Keratinocyte (primary cell): ENCODE results near the gene SLC31A2. TPM values are rescaled to one million over a fixed set of nuclear protein-coding genes. Genes with fewer than 3 reads are reported as not detected.

Source experiments
- DNase-seq: peaks from one replicate; pipeline ENCODE4 v3.0.0-alpha.2; 2011; ENCODE audit warnings: low read depth, missing footprints, low spot score
- FAIRE-seq: peaks from 2 replicates; lab custom pipeline; 2011; peaks lifted over from hg19 to GRCh38; lab: Jason Lieb, UNC
- H2AFZ ChIP-seq: 2 replicates; pipeline ENCODE4 v1.6.0; 2012; ENCODE audit warnings: low read length, control low read depth, inconsistent platforms; ENCODE audit not compliant: control insufficient read depth
- H3K27ac ChIP-seq: 2 replicates; pipeline ENCODE4 v1.5.1; 2011; ENCODE audit warnings: low read length; ENCODE audit not compliant: control insufficient read depth, insufficient read depth
- H3K27me3 ChIP-seq: 3 replicates; pipeline ENCODE4 v1.6.0; 2011; ENCODE audit warnings: low read length; ENCODE audit not compliant: control insufficient read depth, insufficient read depth; ENCODE audit errors: extremely low read depth
- H3K36me3 ChIP-seq, 2 experiments: 2 replicates in 1 of 2; 3 replicates in 1 of 2; pipeline ENCODE4 v1.5.1; 2011; ENCODE audit warnings: low read length in 2 of 2, mild to moderate bottlenecking in 1 of 2; ENCODE audit not compliant: control insufficient read depth in 2 of 2, insufficient read depth in 2 of 2; ENCODE audit errors: extremely low read depth in 1 of 2
- H3K4me1 ChIP-seq: 3 replicates; pipeline ENCODE4 v1.5.1; 2011; ENCODE audit warnings: low read length; ENCODE audit not compliant: control insufficient read depth, insufficient read depth; ENCODE audit errors: extremely low read depth
- H3K4me2 ChIP-seq: 3 replicates; pipeline ENCODE4 v1.6.0; 2011; ENCODE audit warnings: low read depth, low read length; ENCODE audit not compliant: control insufficient read depth, insufficient read depth; ENCODE audit errors: extremely low read depth
- H3K4me3 ChIP-seq, 3 experiments: fragments of 200-600 bp in 1 of 3; sonication (generic) in 1 of 3; 2 replicates in 2 of 3; 3 replicates in 1 of 3; pipeline ENCODE4 v1.5.1; 2011 to 2016; ENCODE audit warnings: low read length in 3 of 3, mild to moderate bottlenecking in 3 of 3, control low read depth in 2 of 3, inconsistent platforms in 1 of 3, low read depth in 1 of 3, mixed read lengths in 1 of 3, mixed run types in 1 of 3, moderate library complexity in 1 of 3; ENCODE audit not compliant: control insufficient read depth in 2 of 3, insufficient read depth in 2 of 3; ENCODE audit errors: extremely low read depth in 1 of 3
- H3K79me2 ChIP-seq: 2 replicates; pipeline ENCODE4 v1.6.0; 2012; ENCODE audit warnings: low read length; ENCODE audit not compliant: control insufficient read depth, insufficient read depth
- H3K9ac ChIP-seq: 3 replicates; pipeline ENCODE4 v1.6.0; 2011; ENCODE audit warnings: low read length; ENCODE audit not compliant: control insufficient read depth, insufficient read depth; ENCODE audit errors: extremely low read depth
- H3K9me1 ChIP-seq: 3 replicates; pipeline ENCODE4 v1.6.0; 2011; ENCODE audit warnings: low read length; ENCODE audit not compliant: control insufficient read depth, insufficient read depth; ENCODE audit errors: extremely low read depth
- H3K9me3 ChIP-seq: 2 replicates; pipeline ENCODE4 v1.5.1; 2012; ENCODE audit warnings: low read depth, low read length; ENCODE audit not compliant: control insufficient read depth
- H4K20me1 ChIP-seq: 3 replicates; pipeline ENCODE4 v1.6.0; 2011; ENCODE audit warnings: low read length; ENCODE audit not compliant: control insufficient read depth, insufficient read depth; ENCODE audit errors: extremely low read depth
- EZH2 ChIP-seq: IDR thresholded peaks from one replicate; pipeline ENCODE4 v1.6.1; 2012; ENCODE audit warnings: inconsistent platforms, mild to moderate bottlenecking, low read length, moderate library complexity
- dilution Hi-C: fragments of 300-500 bp; cut with MboI; formaldehyde crosslinking; loops from one replicate; pipeline ENCODE4 v1.7.0; 2020; ENCODE audit warnings: low sequenced_read_pairs; ENCODE audit not compliant: extremely low pct_ligation_motif_present
- polyA plus RNA-seq, 5 experiments: library from polyadenylated mRNA; depleted of rRNA in 3 of 5; stranded (reverse) in 3 of 5; stranded (forward) in 1 of 5; unstranded in 1 of 5; fragments of >200 nt; gene quantifications; 1 replicate in 1 of 5; 2 replicates in 3 of 5; 3 replicates in 1 of 5; pipeline versions ENCODE4 v1.2.1 to v1.2.3, GENCODE V29; 2011 to 2012; ENCODE audit warnings: missing spikeins in 2 of 5, low read depth in 1 of 5, low replicate concordance in 1 of 5
- TF ChIP-seq, protein P1 (sequence below), 3 experiments: IDR thresholded peaks in 1 of 3; conservative IDR thresholded peaks in 1 of 3; optimal IDR thresholded peaks in 1 of 3; 2 replicates in 2 of 3; 3 replicates in 1 of 3; pipeline versions ENCODE3 to v1.5.1; 2011; ENCODE audit warnings: low read length in 3 of 3, mild to moderate bottlenecking in 3 of 3, moderate library complexity in 2 of 3, control low read depth in 1 of 3, inconsistent platforms in 1 of 3; ENCODE audit not compliant: insufficient read depth in 2 of 3; ENCODE audit errors: extremely low read depth in 1 of 3

The SLC31A2 gene
- polyA plus RNA-seq, 1 donor (not counting 4 experiments of a cell fraction or from before 2014, with no cell fraction given) = 111 TPM

DNA sequence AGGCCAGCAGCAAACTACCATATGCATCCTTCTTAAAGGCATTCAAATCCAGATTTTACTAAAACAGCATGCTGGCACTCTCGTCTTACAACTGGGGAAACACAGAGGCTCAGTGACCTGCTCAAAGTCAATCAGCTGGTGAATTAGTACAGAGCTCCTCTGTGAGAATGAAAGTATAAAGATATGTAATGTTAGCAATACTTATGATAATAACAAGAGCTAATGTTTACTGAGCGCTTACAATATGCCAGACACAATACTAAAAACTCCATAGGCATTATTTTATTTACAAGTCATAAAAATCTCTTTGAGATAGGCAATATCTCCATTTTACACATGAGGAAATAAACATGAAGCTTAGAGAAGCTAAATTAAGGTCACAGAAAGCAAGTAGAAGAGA, 41.6 kb downstream of the SLC31A2 start:
- Histone ChIP-seq H3K79me2 (no peaks in the 10 kb centered on the region), H3K4me2 (no peak overlapping the region), H3K4me3 (no peak overlapping the region), H3K9ac (no peak overlapping the region), H3K9me1 (no peaks in the 10 kb centered on the region), H3K27me3 (no peaks in the 10 kb centered on the region), H2AFZ (no peak overlapping the region), H4K20me1 (no peaks in the 10 kb centered on the region), H3K4me1 (peaks cover 14% of the 10 kb centered on the region), H3K27ac (no peak overlapping the region), H3K36me3 (peaks cover 7% of the 10 kb centered on the region in 2 experiments), H3K9me3 (no peaks in the 10 kb centered on the region)
- DNase-seq (no peak), FAIRE-seq (no peak)
- TF ChIP-seq, protein P1, sequence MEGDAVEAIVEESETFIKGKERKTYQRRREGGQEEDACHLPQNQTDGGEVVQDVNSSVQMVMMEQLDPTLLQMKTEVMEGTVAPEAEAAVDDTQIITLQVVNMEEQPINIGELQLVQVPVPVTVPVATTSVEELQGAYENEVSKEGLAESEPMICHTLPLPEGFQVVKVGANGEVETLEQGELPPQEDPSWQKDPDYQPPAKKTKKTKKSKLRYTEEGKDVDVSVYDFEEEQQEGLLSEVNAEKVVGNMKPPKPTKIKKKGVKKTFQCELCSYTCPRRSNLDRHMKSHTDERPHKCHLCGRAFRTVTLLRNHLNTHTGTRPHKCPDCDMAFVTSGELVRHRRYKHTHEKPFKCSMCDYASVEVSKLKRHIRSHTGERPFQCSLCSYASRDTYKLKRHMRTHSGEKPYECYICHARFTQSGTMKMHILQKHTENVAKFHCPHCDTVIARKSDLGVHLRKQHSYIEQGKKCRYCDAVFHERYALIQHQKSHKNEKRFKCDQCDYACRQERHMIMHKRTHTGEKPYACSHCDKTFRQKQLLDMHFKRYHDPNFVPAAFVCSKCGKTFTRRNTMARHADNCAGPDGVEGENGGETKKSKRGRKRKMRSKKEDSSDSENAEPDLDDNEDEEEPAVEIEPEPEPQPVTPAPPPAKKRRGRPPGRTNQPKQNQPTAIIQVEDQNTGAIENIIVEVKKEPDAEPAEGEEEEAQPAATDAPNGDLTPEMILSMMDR (optimal IDR thresholded peaks at IDR 0.05 in 1 of 3, IDR thresholded peaks at IDR 0.05 in 1 of 3, conservative IDR thresholded peaks at IDR 0.05 in 1 of 3; ENCODE audit: extremely low read depth in 1 of 3, insufficient read depth in 2 of 3, low read length in 3 of 3) = no peak
- dilution Hi-C loops = loop anchor here (10.0 kb wide), 1 partner anchor 232 kb away; no protein-coding TSS in a partner anchor

GRCh38 chr9:113199683-113200329, 49.0 kb downstream of the SLC31A2 start:
- Histone ChIP-seq H3K4me1 (no peaks in the 10 kb centered on the region), H3K27ac (no peak overlapping the region), H3K79me2 (no peaks in the 10 kb centered on the region), H3K4me2 (no peak overlapping the region), H3K4me3 (no peak overlapping the region), H3K36me3 (peaks cover 11 to 13% of the 10 kb centered on the region in 2 experiments), H4K20me1 (no peaks in the 10 kb centered on the region), H3K9ac (no peak overlapping the region), H3K9me1 (no peaks in the 10 kb centered on the region), H3K9me3 (no peaks in the 10 kb centered on the region), H2AFZ (no peak overlapping the region), H3K27me3 (no peaks in the 10 kb centered on the region)
- dilution Hi-C loops = loop anchor here (10.0 kb wide), 1 partner anchor 225 kb away; no protein-coding TSS in a partner anchor
- TF ChIP-seq EZH2 = no peak
- TF ChIP-seq, protein P1 (optimal IDR thresholded peaks at IDR 0.05 in 1 of 3, IDR thresholded peaks at IDR 0.05 in 1 of 3, conservative IDR thresholded peaks at IDR 0.05 in 1 of 3; ENCODE audit: extremely low read depth in 1 of 3, insufficient read depth in 2 of 3, low read length in 3 of 3) = no peak
- FAIRE-seq (no peak), DNase-seq (no peak)
